Ammon's horn (tissue), 1 donor: ENCODE data around the gene TMEFF2.
"Not testable (repeated sequence)": the region's sequence is repeated elsewhere in the genome, so short reads cannot be mapped to it uniquely, and the experiment has no call there.

Experiments
- DNase-seq: peaks from one replicate; pipeline ENCODE4 v3.0.0-alpha.2; 2016; ENCODE audit warnings: low spot score

The TMEFF2 gene

DNA sequence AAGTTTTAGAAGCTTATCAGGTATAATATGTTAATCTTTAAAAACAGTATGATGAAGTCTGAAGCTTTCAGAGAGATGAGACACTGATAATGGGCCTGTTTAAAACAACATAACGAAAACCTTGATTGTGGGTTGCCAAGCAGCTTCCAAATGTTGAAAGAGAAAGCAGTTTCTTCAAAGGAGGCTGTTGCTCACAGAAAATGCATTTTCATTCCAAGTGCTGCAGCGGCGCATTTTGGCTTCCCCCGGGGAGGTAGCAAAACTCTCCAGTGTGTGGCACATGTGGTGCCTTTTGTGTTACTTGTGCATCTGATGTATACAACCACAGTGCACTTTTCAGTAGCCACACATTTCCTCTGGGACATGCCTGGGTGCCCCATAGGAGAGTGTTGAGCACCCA is 66.1 kb downstream of the TMEFF2 start:
- DNase-seq, result no peak

DNA sequence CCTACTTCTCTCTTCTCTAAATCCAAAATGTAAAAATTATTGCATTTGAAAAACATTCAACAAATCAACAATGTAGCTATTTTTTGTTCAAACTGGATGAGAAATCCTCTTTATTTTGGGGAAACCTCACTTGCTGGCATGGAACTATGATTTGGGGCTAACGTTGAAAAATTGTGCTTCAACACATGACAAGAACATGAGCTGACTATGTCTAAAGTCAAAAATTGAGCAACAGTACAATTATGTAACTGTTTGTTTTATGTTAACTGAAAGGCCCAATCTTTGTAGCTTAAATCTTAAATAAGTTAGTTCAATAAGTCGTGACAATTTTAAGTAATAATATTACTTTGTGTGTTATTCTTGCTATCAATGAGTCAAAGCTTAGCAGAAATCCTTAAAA is 67.3 kb downstream of the TMEFF2 start:
- DNase-seq, result no peak

DNA sequence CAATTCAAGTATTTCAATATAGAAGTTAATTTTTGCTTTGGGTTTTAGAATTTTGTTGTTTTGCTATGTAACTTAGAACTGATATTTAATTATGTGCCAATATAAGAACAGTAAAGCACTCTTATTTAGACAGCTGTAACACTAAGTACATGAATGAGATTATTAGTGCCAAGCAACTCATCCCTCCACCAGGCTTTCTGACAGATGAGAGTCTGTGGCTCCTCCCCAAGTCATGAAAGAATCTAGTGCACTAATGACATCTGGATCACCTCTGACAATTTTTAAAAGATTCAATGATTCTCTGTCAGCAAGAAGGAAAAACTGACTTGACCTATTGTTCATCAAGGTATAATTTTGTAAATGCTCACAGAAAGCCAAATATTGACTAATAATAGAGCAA is 67.8 kb downstream of the TMEFF2 start:
- peak; percentile 38 for DNase-seq

DNA sequence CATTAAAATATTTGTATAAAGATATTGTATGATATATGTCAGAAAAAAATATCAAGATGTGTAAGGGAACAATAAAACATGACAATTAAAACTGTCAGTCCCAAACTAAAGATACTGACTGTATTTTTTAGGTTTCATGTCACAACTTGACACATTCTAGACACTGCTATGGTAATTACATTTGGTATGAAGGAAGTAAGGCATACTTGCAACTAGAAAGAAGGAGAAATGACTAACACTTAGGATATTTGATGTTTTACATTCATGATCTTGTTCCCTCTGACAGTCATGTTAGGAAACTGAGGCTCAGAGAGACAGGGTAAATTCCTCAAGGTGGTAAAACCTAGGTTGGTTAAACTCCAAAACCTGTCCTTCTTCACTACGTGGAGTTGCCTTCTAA is 68.3 kb downstream of the TMEFF2 start:
- DNase-seq, result no peak

GRCh38 chr2:192124571-192124970 is 70.2 kb downstream of the TMEFF2 start:
- no peak for DNase-seq

DNA sequence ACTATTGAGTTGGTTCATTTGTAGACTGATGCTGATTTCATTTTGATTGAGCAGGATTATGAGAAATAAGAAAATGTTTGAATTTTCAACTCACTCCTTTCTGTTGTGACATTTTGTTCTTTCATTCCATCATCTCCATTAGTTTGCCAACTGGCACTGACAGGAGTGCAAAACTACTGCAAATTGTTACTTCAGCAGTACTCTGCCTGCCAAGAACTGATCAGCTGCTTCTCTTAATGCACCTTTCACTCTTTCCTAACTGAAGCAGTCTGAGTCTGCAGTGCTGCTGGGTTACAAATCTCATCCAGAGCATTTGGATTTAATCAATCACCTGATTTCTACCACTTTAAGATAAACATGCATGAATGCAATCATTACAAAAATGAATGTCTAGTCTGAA is 70.9 kb downstream of the TMEFF2 start:
- DNase-seq, result peak; percentile 80

DNA sequence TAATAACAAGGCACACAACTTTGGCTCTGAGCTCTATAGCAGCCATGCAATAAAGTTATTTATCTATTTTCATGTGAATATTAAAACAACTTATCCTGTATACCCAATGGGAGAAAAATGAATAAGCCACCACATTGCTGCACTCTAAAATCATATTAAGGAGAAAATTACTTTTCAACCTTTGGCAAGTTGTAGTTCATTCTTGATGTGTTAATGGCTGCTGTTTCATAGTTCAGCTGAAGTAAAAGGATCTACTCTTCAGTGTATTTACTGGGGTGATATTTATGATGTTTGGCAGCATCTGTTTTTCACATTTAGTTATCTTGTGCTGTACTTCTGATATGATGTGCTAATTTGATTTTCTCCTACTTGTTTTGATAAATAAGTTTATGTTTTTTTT is 71.8 kb downstream of the TMEFF2 start:
- no peak for DNase-seq

DNA sequence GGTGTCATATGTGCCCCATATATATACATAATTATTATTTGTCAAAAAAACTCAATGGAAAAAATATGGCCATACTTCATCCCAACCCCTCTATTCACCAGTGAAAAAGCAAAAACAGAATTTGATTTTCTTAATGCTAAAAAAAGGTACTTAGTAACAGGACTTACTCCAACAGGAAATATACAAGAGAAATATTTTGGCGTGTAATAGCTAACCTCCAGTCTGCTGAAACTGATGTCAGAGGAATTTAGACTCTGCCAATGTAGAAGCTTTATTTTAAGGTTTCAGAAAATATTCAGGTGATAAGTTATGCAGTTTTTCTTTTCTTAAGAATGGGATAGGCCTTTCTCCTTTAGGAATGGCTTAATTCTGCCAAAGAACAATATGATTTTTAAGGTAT is 72.6 kb downstream of the TMEFF2 start:
- DNase-seq, result no peak

DNA sequence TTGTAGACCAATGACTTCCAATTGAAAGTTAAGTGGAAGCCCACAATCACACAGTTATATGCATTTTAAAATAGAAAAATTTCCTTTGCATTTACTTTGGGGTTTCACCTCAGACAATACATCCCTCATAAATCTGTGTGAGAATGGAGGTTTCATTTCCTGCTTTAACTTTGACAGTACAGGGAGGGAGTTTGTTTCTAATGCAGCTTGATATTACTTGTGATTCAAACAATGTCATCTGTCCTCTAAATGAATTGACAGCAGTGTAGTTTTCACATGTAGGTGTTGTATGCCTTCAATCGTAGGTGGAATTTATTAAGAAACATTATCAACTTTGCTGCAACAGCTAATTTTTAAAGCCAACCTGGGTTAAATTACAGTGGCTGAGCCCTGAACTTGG is 75.2 kb downstream of the TMEFF2 start:
- DNase-seq, result no peak

DNA sequence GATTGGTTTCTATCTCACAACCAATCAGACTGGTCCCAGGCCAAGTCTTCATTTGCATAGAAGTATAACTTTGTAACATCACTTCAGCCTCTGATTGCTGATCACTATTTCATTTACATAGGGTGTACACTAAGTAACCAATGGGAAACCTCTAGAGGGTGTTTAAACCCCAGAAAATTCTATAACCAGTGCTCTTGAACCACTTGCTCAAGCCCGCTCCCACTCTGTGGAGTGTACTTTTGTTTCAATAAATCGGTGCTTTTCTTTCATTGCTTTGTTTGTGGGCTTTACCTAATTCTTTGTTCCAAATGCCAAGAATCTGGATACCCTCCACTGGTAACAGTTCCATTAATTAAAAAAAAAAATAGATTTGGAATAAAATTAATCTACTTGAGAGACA is 77.0 kb downstream of the TMEFF2 start:
- no peak for DNase-seq

DNA sequence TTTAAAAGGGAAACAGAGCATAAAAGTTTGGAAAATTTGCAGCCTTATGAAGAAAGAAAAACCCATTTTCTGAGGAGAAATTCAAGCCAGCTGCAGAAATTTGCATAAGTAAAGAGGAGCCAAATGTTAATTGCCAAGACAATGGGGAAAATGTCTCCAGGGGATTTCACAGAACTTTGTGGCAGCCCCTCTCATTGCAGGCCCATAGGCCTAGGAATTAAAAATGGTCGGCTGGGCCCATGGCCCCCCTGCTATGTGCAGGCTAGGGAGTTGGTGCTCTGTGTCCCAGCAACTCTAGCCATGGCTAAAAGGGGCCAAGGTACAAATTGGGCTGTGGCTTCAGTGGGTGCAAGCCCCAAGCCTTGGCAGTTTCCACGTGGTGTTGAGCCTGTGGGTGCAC is 83.2 kb downstream of the TMEFF2 start:
- not testable (repeated sequence) for DNase-seq

DNA sequence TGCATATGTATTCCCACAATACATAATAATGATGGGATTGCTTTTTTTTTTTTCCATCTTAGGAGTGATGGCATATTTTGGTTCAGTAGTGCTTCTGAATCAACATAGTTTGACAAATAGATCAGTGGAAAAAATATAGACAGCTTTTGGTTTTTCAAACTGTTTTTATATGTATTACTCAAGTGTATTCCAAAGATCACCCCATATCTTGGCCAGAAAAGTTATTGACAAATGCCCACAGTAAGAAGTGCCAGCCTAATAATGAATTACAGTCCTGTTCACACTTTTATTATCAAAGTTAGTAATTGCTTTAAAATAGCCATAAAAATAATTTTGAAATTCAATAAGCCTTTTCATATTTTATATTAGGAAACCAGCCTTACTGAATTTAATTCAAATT is 95.0 kb downstream of the TMEFF2 start:
- no peak for DNase-seq

GRCh38 chr2:192098814-192099491 is 95.8 kb downstream of the TMEFF2 start:
- DNase-seq, result no peak

DNA sequence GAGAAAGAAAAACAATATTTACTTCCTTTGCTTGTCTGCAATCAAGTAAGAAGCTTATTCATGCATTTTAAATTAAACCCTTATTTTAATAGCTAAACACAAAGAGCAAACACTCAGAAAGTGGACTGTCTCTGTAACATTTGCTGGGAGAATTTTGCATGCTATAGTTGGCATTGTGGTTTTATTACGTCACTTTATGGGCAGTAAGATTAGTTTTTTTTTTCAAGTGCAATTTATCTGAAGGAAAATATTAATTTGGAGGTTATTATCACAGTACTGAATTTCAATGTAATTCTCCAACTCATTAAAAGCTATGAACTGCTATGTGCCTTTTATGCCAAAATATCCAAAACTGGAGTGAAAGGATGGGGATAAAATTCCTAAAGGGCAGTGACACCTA is 103.3 kb downstream of the TMEFF2 start:
- no peak for DNase-seq

DNA sequence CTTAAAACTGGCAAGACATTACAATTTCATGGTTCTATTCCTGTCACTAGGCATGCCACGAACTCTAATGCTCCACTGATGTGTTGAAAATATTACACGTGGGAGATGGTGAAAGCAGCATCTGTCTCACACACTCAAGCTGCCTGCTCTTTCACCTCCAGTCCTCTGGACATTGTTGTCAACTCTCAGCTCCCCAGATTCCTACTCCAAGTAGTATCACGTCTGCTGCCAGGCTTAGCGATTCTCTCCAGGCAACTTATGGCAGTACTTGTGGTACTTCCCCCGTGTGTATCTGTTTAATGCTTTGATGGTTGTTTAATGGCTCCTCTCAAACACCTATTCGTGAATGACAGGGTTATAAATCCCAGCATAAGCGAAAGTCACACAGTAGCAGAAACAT is 103.8 kb downstream of the TMEFF2 start:
- no peak for DNase-seq

DNA sequence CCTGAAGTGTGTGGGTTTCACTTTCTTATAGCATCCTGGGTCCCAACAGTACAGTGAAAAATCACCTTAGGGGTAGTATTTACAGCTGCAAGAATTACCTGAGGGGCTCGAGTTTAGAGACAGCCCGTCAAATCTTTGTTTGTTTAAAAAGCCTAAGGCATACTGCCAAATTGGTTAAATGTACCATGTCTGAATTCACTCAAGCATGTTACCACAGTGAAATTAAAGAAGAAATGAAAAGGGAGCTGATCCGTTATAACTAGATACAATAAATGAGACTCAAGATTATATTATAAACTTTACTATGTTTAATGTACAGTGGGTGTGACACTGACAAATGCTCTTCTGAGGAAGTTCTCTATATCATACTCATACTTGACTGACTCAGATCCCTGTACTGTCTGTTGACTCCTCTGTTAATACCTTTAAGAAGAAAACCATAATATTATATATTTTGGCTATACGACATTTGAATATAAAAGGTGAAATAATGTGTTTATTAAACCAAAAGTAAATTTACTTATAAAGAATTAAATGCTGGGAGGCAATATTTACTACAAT is 107.3 kb downstream of the TMEFF2 start:
- DNase-seq, result no peak

GRCh38 chr2:192082121-192082520 is 112.6 kb downstream of the TMEFF2 start:
- DNase-seq, result no peak

DNA sequence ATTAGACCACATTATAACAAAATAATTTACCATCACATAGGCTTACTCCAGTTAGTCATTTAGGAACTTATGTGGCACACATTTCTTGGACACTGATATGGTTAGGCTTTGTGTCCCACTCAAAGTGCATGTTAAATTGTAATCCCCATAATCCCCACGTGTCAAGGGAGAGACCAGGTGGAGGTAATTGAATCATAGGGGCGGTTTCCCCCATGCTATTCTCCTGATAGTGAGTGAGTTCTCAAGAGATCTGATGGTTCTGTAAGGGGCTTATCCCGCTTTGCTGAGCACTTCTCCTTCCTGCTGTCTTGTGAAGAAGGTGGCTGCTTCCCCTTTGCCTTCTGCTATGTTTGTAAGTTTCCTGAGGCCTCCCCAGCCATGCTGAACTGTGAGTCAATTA is 114.6 kb downstream of the TMEFF2 start:
- not testable (repeated sequence) for DNase-seq

GRCh38 chr2:192073878-192074277 is 120.9 kb downstream of the TMEFF2 start:
- DNase-seq, result no peak

DNA sequence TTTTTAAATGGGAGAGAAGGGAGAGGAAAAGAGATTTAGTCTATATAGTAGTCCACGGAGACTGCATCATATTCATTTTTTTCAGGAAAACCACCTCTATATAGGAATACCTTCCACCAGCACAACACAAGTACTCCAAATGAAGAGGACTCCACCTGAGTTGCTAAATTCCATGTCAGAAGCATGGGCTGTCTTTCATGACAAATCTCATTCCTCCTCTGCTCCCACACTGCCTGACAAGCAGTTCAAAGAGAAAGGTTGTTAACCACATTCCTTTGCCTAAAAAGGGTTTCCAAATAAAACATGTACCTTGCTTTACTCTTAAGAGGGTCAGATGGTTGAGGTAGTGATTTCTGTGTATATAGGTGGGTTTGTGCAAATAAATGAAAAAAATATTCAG is 122.0 kb downstream of the TMEFF2 start:
- DNase-seq, result no peak

GRCh38 chr2:192072261-192072660 is 122.5 kb downstream of the TMEFF2 start:
- no peak for DNase-seq

DNA sequence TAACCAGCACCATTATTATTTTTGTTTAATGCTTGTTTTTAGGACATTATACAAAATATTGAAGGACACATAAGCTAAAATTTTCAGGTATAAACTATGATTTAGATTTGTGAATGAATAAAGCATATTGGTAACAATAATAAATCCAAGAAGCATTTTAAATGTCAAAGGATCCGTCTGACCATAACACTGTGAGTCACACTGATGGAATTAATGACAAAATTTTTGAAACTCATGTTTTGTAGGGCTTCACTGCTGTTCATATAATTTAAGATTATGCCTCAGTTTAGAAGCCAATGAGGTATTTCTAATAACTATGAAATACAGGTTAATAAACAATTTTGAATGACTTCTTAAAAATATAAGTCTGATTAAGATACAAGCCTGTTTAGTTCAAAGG is 124.6 kb downstream of the TMEFF2 start:
- no peak for DNase-seq

GRCh38 chr2:192069417-192069816 is 125.3 kb downstream of the TMEFF2 start:
- DNase-seq, result no peak

DNA sequence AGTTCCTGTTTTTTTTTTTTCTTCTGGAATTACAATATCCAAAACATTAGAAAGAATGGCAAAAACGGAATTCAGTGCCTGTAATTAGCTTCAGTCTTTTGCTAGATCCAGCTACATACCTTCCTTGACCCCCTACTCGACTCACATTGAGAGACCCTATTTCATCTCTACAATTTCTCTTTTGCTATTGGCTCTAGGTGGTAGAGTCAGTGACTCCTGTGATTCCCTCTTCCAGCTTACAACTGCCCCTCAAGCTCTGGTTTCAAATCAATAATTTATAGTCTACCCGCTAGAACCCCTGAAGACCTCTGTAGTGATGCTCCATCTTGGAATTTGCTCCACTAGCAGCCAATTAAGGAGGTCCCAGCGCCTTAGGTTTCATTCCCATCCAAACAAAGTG is 125.8 kb downstream of the TMEFF2 start:
- no peak for DNase-seq
